Right kidney (tissue), 1 donor: Measurements from ENCODE around the gene ACSBG1.
"Not testable (repeated sequence)": the region's sequence is repeated elsewhere in the genome, so short reads cannot be mapped to it uniquely, and the experiment has no call there.

ENCODE experiments used
- DNase-seq: peaks from one replicate; pipeline ENCODE4 v3.0.0-alpha.2; 2016

The ACSBG1 gene

DNA sequence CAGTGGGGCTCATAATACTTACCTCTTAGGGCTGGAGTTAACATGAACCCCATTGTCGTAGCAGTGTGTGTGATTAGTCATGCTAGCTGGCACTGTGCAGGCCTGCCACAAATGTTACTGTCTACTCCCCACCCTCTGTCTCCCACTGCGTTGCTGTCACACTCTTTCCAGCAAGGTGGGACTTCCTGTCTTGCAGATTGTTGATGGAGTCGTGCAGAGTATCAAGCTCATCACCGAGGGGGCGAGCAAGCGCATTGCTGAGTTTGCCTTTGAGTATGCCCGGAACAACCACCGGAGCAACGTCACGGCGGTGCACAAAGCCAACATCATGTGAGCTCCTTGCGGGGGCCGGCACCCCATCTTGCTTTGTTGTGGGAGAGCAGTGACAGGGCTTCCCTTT, 72.3 kb downstream of the ACSBG1 start:
- DNase-seq, result no peak

DNA sequence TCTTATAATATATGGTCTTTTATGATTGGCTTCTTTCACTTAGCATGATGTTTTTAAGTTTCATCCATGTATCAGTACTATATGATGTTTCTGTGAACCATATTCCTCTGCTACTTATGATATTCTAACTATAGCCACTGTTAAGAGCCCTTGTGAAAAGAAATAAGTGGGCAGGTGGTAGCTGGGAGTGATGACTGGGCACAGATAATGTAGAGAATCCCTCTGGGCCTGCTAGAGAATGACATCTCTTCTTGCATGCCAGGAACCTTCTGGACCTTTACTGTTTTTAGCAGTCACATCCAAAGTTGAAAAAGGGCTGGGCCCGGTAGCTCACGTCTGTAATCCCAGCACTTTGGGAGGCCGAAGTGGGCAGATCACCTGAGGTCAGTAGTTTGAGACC, 75.0 kb downstream of the ACSBG1 start:
- no peak for DNase-seq

- DNase-seq, result no peak
Measured at GRCh38 chr15:78157203-78157602, 77.2 kb downstream of the ACSBG1 start.

DNA sequence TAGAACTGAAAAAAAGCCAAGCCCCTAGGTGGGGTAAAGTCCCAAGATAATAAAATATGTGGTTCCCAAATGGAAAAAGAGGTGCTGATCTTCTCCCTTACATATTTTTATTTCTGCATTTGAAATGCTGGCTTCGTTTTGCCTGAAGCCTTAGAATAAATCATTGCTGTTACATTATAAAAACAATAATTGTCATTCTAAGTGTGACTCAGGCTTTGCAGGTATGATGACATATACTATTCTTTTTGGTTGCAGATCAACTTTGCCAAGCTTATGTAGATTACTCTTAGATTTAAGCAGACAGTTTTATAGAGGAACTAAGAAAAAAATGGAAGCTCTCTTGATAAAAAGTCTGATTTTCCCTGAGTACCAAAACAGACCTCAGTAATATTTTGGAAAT, 77.7 kb downstream of the ACSBG1 start:
- no peak for DNase-seq

DNA sequence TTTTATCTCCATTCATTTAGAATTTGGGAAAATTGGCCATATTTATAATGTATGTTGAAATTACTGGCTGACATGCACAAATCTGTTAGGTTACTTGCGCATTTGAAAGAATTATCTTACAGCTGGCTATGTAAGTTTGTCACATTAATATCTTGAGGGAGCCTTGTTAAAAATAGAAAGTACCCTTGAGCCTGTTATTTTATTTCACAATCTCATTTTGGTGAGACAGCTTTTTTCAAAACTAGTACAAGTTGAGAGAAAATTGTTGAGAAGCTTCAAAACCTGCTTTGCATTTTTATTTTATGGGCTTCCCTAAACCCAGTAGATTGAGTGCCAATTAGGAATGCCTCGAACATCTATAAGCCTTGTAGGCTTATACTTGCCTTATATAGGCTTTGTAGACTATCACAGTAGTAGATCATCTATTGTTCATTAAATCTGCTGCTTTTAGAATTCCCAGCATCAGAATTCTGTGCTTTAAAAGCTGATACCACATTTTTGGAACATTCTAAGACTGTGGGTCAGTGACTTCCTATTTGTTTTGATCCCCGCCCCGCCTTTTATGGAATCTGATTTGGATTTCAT, 78.9 kb downstream of the ACSBG1 start:
- DNase-seq, result no peak

DNA sequence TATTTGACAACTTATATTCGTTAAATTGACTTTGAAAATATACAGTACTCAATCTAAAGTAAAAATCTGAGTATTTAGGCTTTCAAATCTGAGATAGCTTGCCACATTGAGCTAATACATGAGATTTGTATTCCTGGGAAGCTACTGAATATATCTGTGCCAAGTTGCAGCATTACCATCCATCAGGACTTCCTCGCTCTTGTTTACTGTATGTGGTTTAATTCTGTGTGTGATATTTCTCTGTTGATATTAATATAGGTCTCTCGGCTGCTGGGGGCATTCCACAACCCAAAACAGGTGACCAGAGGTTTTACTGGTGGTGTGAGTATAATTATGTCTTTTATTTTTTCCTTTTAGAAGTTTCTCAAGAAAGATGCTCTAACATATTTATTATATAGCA, 79.4 kb downstream of the ACSBG1 start:
- DNase-seq, result no peak

GRCh38 chr15:78151075-78151474, 83.3 kb downstream of the ACSBG1 start:
- not testable (repeated sequence) for DNase-seq

- DNase-seq, result no peak
Measured at GRCh38 chr15:78149805-78150751, 84.3 kb downstream of the ACSBG1 start.

DNA sequence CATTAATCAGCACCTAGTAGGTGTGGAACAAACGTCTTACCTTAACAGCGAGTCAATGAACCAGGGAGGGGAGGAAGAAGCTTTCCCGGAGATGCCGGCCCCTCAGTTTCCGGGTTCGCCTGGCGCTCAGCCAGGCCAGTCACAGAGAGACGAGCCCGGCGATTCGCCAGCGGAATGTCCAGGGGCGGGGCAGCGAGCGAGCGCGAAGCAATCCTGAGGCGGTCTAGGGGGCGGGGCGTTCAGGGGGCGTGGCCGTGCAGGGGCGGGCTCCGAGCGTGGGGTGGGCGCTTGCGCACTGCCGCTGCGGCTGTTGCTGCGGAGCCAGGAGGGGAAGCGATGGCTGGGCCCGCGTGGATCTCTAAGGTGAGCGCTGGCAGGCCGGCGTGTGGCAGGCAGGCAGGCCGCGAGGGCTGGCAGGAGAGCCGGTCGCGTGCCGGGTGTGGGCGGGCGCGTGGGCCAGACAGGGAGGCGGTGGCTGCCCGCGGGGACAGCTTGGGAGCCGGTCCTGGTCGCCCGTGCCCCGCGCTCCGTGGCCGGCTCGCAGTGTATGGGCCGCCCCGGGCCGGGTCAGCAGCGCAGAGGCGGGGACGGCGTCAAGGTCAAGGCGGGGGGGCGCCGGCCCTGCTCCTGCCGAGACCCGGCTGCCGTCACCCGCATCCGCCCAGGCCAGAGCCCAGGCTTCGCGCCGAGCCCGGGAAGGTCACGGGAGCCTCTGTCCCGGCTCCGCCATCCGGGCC, 85.1 kb downstream of the ACSBG1 start, which contains the start of gene IDH3A:
TSS of gene IDH3A (plus strand) at position 295 of the 737 bp plus-strand sequence. CDS start at position 337, 42 bp downstream.
- peak; percentile 93 for DNase-seq

DNA sequence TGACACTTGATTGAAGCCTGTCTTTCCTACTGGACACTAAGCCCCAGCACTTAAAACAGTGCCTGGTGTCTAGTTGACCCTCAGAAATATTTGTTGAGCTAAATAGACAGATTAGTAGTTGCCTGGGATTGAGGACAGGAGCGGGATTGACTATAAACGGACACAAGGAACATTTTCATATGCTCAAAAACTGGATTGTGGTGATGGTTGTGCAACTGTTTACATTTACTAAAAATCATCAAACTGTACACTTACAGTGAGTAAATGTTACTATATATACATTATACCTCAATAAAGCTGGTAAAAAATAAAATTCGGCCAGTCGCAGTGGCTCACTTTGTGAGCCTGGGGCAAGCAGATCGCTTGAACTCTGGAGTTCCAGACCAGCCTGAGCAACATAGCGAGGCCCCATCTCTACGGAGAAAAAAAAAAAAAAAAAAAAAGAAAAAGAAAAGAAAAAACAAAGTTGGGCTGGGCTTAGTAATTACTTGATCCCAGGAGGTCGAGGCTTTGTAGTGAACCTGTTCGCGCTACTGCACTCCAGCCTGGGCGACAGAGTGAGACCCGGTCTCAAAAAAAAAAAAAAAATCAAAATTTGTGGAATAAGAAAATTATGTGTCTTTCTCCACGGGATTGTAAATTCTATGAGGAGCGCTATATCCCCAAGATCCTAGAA, 85.8 kb downstream of the ACSBG1 start:
- no peak for DNase-seq

GRCh38 chr15:78147566-78147965, 86.8 kb downstream of the ACSBG1 start:
- no peak for DNase-seq

GRCh38 chr15:78146425-78147154, 87.8 kb downstream of the ACSBG1 start:
- DNase-seq, result no peak

GRCh38 chr15:78142332-78142731, 92.0 kb downstream of the ACSBG1 start:
- no peak for DNase-seq

- no peak for DNase-seq
Measured at GRCh38 chr15:78140292-78140691, 94.1 kb downstream of the ACSBG1 start.

GRCh38 chr15:78139578-78139977, 94.8 kb downstream of the ACSBG1 start:
- no peak for DNase-seq

DNA sequence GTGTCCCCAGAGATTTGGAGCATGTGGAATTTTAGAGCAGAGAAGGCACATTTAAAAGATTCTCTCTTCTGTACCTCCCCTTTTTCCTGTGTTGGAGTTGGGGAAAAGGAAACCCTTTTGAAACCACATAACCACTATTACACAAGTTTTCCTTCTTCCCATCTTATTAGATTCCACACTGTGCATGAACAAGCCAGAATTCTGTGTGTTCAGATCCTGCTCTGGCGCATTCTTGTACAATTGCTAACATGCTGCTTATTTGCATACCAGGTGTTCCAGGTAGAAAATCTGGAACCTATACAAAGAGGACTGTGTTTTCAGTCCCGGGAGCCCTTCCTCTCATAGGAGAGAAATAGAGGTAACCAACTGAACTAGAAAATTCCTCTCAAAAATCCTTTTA, 100.6 kb downstream of the ACSBG1 start:
- DNase-seq, result no peak

GRCh38 chr15:78131295-78132061, 102.9 kb downstream of the ACSBG1 start, which contains the start of gene CIB2:
Gene CIB2 (minus strand): TSS chr15:78131445. CDS start chr15:78131215, 230 bp downstream.
- peak; percentile 87 for DNase-seq

DNA sequence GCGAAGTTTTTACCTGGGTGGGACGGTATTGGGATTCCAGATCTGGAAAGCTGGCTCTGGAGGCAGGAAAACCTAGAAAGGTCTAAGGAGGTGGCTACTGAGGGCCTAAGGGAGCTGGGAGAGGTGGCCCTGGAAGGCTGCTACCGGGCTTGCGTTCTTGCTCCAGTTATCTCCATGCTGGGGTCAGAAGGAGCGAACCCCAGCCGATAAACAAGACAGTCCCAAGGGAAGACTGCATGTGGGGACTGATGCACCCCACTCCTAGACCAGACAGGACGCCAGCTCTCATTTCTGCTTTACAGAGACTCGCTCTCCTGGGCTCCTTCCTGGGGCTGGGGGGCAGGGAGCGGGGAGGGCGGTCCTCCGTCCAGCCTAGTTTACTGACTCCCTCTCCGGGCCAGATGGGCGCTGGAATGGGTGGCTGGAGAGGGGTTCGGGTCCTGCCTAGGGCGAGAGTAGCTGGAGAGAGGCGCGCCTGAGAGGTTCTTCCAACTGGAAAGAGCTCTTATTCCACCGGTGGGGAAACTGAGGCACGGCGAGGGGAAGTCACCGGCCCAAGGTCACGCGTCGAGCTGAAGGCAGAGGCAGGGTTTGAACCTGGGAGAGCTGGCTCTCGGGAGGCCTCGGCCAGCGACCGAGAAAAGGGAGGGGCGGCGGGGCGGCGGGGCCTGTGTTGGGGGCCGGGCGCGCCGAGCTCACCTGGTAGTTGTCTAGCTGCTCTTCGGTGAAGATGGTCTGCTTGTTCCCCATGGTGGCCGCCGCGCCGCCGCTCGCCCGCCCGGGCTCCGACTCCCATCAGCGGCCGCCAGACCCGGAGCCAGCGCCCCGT, 103.7 kb downstream of the ACSBG1 start:
- DNase-seq, result peak; percentile 43

DNA sequence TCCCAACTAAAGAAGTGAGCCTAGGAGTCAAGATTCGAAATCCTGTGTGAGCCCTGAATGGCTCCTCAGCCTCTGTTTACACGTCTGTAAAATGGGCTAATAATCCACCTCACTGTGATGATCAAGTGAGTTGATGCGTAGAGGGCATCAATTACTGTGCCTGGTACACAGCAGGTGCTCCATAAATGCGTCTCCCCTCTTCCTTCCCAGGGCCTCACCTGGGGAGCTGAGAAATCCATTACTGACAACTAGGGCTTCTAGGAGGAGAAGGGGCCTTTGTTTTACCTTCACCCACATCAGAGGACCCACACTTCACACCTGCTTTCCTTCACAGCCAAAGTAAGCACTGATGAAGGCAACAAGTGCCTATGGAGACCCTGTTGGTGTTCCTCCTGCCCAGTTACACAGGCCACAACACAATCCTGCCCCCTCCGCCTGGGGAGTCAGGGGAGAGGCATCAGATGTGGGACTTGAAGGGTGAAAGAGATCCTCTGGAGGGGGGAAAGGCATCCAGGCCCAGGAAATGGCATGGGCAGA, 104.5 kb downstream of the ACSBG1 start:
- DNase-seq, result no peak
